GM21526 (cell line): ENCODE results near the gene ATP1A3.

Experiments used
- ATAC-seq: cut with Tn5 transposase; IDR thresholded peaks from one replicate; pipeline ENCODE4 v1.9.1; 2021; ENCODE audit warnings: moderate library complexity; ENCODE audit not compliant: unreplicated experiment, low FRiP score

The ATP1A3 gene

GRCh38 chr19:41930926-41931592 lies 63.0 kb downstream of the ATP1A3 start:
- no peak for ATAC-seq

- ATAC-seq: no peak
Measured at GRCh38 chr19:41930322-41930722, 63.7 kb downstream of the ATP1A3 start.

GRCh38 chr19:41929536-41930071 lies 64.4 kb downstream of the ATP1A3 start:
- ATAC-seq: no peak

- ATAC-seq: no peak
Measured at GRCh38 chr19:41928754-41929535, 65.1 kb downstream of the ATP1A3 start.

GRCh38 chr19:41928221-41928683 lies 65.8 kb downstream of the ATP1A3 start, which contains the start of gene ERFL:
ERFL (minus strand) TSS chr19:41928449; CDS start chr19:41912919, 15,530 bp downstream.
- no peak for ATAC-seq

- ATAC-seq: no peak
Measured at GRCh38 chr19:41927497-41928192, 66.4 kb downstream of the ATP1A3 start.

- no peak for ATAC-seq
Measured at GRCh38 chr19:41926763-41927496, 67.1 kb downstream of the ATP1A3 start.

- ATAC-seq: no peak
Measured at GRCh38 chr19:41926028-41926762, 67.8 kb downstream of the ATP1A3 start.

- ATAC-seq: no peak
Measured at GRCh38 chr19:41925208-41926003, 68.6 kb downstream of the ATP1A3 start.

- no peak for ATAC-seq
Measured at GRCh38 chr19:41924151-41925145, 69.6 kb downstream of the ATP1A3 start.

- ATAC-seq: no peak
Measured at GRCh38 chr19:41923045-41923788, 70.8 kb downstream of the ATP1A3 start.

GRCh38 chr19:41922585-41922984 lies 71.4 kb downstream of the ATP1A3 start:
- no peak for ATAC-seq

- no peak for ATAC-seq
Measured at GRCh38 chr19:41921577-41922576, 72.2 kb downstream of the ATP1A3 start.

- no peak for ATAC-seq
Measured at GRCh38 chr19:41920882-41921576, 73.0 kb downstream of the ATP1A3 start.
